Fibroblast of mammary gland (primary cell): ENCODE data around the gene ZBTB7C.

Experiments used
- DNase-seq: peaks from one replicate; pipeline ENCODE4 v3.0.0-alpha.2; 2010; ENCODE audit warnings: low read depth
- H3K4me3 ChIP-seq: 2 replicates; pipeline ENCODE4 v1.5.1; 2011; ENCODE audit warnings: low read depth, mild to moderate bottlenecking, low read length, moderate library complexity; ENCODE audit not compliant: control insufficient read depth
- CTCF ChIP-seq: conservative IDR thresholded peaks from 2 replicates; pipeline ENCODE4 v1.5.1; 2011; ENCODE audit warnings: low read depth, low read length, inconsistent platforms; ENCODE audit not compliant: control insufficient read depth, insufficient read depth

Gene ZBTB7C

GRCh38 chr18:48059455-48060010, 349.6 kb downstream of the ZBTB7C start:
- TF ChIP-seq CTCF, result no peak
- H3K4me3 ChIP-seq, result no peak overlapping the region
- DNase-seq, result no peak

GRCh38 chr18:48058486-48058885, 350.7 kb downstream of the ZBTB7C start:
- no peak for DNase-seq
- TF ChIP-seq CTCF, result no peak
- H3K4me3 ChIP-seq, result no peak overlapping the region

GRCh38 chr18:48057018-48057417, 352.2 kb downstream of the ZBTB7C start:
- H3K4me3 ChIP-seq, result no peak overlapping the region
- TF ChIP-seq CTCF, result no peak
- no peak for DNase-seq

GRCh38 chr18:48055351-48055750, 353.8 kb downstream of the ZBTB7C start:
- no peak for TF ChIP-seq CTCF
- H3K4me3 ChIP-seq, result no peak overlapping the region
- no peak for DNase-seq

- no peak for TF ChIP-seq CTCF
- H3K4me3 ChIP-seq, result no peak overlapping the region
- no peak for DNase-seq
Observed at GRCh38 chr18:48053881-48054816, 355.0 kb downstream of the ZBTB7C start.

GRCh38 chr18:48052842-48053241, 356.3 kb downstream of the ZBTB7C start:
- no peak for DNase-seq
- no peak overlapping the region for H3K4me3 ChIP-seq
- TF ChIP-seq CTCF, result no peak
